Measurements from ENCODE around the gene FUOM.
A peak's percentile ranks its signal among the peaks of the same experiment; 100 is the strongest.
"Not testable (repeated sequence)": the region's sequence is repeated elsewhere in the genome, so short reads cannot be mapped to it uniquely, and the experiment has no call there.

Gene FUOM

GRCh38 chr10:133379152-133379800, 21.5 kb upstream of the FUOM start, which contains the start of gene PAOX:
Gene PAOX, plus strand, starts transcription at chr10:133379262. Its CDS starts 55 bp downstream, at chr10:133379317.
- no peaks in the 10 kb centered on the region for H3K9me3 ChIP-seq (ENCODE audit: control insufficient read depth, insufficient read depth, low read length)
- H3K36me3 ChIP-seq (ENCODE audit: insufficient read depth, low read length): no peaks in the 10 kb centered on the region
- no peaks in the 10 kb centered on the region; the same call in 1 of the 2 replicates for H3K4me1 ChIP-seq (ENCODE audit: insufficient read depth, low read length)
- H3K9ac ChIP-seq (ENCODE audit: low read depth, low read length): peak within 1 kb of the TSS; percentile 86

- Histone ChIP-seq H3K36me3 (ENCODE audit: insufficient read depth, low read length) (no peaks in the 10 kb centered on the region), H3K9ac (ENCODE audit: low read depth, low read length) (peak overlapping the region; percentile 86), H3K4me1 (ENCODE audit: insufficient read depth, low read length) (no peaks in the 10 kb centered on the region; the same call in 1 of the 2 replicates), H3K9me3 (ENCODE audit: control insufficient read depth, insufficient read depth, low read length) (no peaks in the 10 kb centered on the region)
These were observed 20.7 kb upstream of the FUOM start for GRCh38 chr10:133378251-133379096.

GRCh38 chr10:133377818-133378250, 20.0 kb upstream of the FUOM start:
- no peaks in the 10 kb centered on the region for H3K9me3 ChIP-seq (ENCODE audit: control insufficient read depth, insufficient read depth, low read length)
- peak overlapping the region; percentile 86 for H3K9ac ChIP-seq (ENCODE audit: low read depth, low read length)
- no peaks in the 10 kb centered on the region for H3K36me3 ChIP-seq (ENCODE audit: insufficient read depth, low read length)
- H3K4me1 ChIP-seq (ENCODE audit: insufficient read depth, low read length): no peaks in the 10 kb centered on the region; the same call in 1 of the 2 replicates

- no peak overlapping the region for H3K9ac ChIP-seq (ENCODE audit: low read depth, low read length)
- no peaks in the 10 kb centered on the region for H3K9me3 ChIP-seq (ENCODE audit: control insufficient read depth, insufficient read depth, low read length)
- H3K4me1 ChIP-seq (ENCODE audit: insufficient read depth, low read length): no peaks in the 10 kb centered on the region; the same call in 1 of the 2 replicates
- H3K36me3 ChIP-seq (ENCODE audit: insufficient read depth, low read length): no peaks in the 10 kb centered on the region
These were observed 19.4 kb upstream of the FUOM start for GRCh38 chr10:133377025-133377817.

- H3K9me3 ChIP-seq (ENCODE audit: control insufficient read depth, insufficient read depth, low read length); H3K9ac ChIP-seq (ENCODE audit: low read depth, low read length); H3K36me3 ChIP-seq (ENCODE audit: insufficient read depth, low read length); H3K4me1 ChIP-seq (ENCODE audit: insufficient read depth, low read length): not testable (repeated sequence)
These were observed 18.4 kb upstream of the FUOM start for GRCh38 chr10:133376183-133376582.

GRCh38 chr10:133375357-133376115, 17.7 kb upstream of the FUOM start:
- Histone ChIP-seq H3K9ac (ENCODE audit: low read depth, low read length) (no peak overlapping the region), H3K4me1 (ENCODE audit: insufficient read depth, low read length) (no peaks in the 10 kb centered on the region; the same call in 1 of the 2 replicates), H3K36me3 (ENCODE audit: insufficient read depth, low read length) (no peaks in the 10 kb centered on the region), H3K9me3 (ENCODE audit: control insufficient read depth, insufficient read depth, low read length) (no peaks in the 10 kb centered on the region)

- Histone ChIP-seq H3K36me3 (ENCODE audit: insufficient read depth, low read length) (peaks cover 8% of the 10 kb centered on the region), H3K9ac (ENCODE audit: low read depth, low read length) (peak within 1 kb of the TSS; percentile 63; the same call in 1 of the 2 replicates), H3K9me3 (ENCODE audit: control insufficient read depth, insufficient read depth, low read length) (no peaks in the 10 kb centered on the region), H3K4me1 (ENCODE audit: insufficient read depth, low read length) (no peaks in the 10 kb centered on the region; the same call in 1 of the 2 replicates)
These were observed 15.6 kb upstream of the FUOM start, which contains the start of gene ECHS1 for GRCh38 chr10:133373174-133374090. Gene ECHS1, minus strand, starts transcription at chr10:133373354. Its CDS starts 21 bp downstream, at chr10:133373333.

GRCh38 chr10:133372507-133372906, 14.7 kb upstream of the FUOM start:
- Histone ChIP-seq H3K4me1 (ENCODE audit: insufficient read depth, low read length) (no peaks in the 10 kb centered on the region; the same call in 1 of the 2 replicates), H3K9ac (ENCODE audit: low read depth, low read length) (no peak overlapping the region; the same call in 1 of the 2 replicates), H3K9me3 (ENCODE audit: control insufficient read depth, insufficient read depth, low read length) (no peaks in the 10 kb centered on the region), H3K36me3 (ENCODE audit: insufficient read depth, low read length) (peaks cover 12% of the 10 kb centered on the region)

GRCh38 chr10:133370030-133370786, 12.4 kb upstream of the FUOM start:
- Histone ChIP-seq H3K4me1 (ENCODE audit: insufficient read depth, low read length) (no peaks in the 10 kb centered on the region), H3K9ac (ENCODE audit: low read depth, low read length) (no peak overlapping the region), H3K9me3 (ENCODE audit: control insufficient read depth, insufficient read depth, low read length) (no peaks in the 10 kb centered on the region), H3K36me3 (ENCODE audit: insufficient read depth, low read length) (peaks cover 21% of the 10 kb centered on the region)

- Histone ChIP-seq H3K36me3 (ENCODE audit: insufficient read depth, low read length) (peaks cover 21% of the 10 kb centered on the region), H3K9me3 (ENCODE audit: control insufficient read depth, insufficient read depth, low read length) (no peaks in the 10 kb centered on the region), H3K4me1 (ENCODE audit: insufficient read depth, low read length) (no peaks in the 10 kb centered on the region), H3K9ac (ENCODE audit: low read depth, low read length) (no peak overlapping the region)
These were observed 10.3 kb upstream of the FUOM start for GRCh38 chr10:133368153-133368552.

- peaks cover 21% of the 10 kb centered on the region for H3K36me3 ChIP-seq (ENCODE audit: insufficient read depth, low read length)
- H3K9me3 ChIP-seq (ENCODE audit: control insufficient read depth, insufficient read depth, low read length); H3K4me1 ChIP-seq (ENCODE audit: insufficient read depth, low read length); H3K9ac ChIP-seq (ENCODE audit: low read depth, low read length): not testable (repeated sequence)
These were observed 9.6 kb upstream of the FUOM start for GRCh38 chr10:133367461-133367860.

GRCh38 chr10:133366751-133367150, 8.9 kb upstream of the FUOM start:
- no peak overlapping the region for H3K9ac ChIP-seq (ENCODE audit: low read depth, low read length)
- peaks cover 21% of the 10 kb centered on the region for H3K36me3 ChIP-seq (ENCODE audit: insufficient read depth, low read length)
- H3K9me3 ChIP-seq (ENCODE audit: control insufficient read depth, insufficient read depth, low read length): no peaks in the 10 kb centered on the region
- H3K4me1 ChIP-seq (ENCODE audit: insufficient read depth, low read length): no peaks in the 10 kb centered on the region

All from ES-I3 (cell line).